ENCODE data around the gene ITFG1.

ITFG1 gene

GRCh38 chr16:47460711-47461597 lies at the start of gene ITFG1, which contains the start of gene PHKB:
Gene ITFG1 (minus strand): TSS chr16:47461063. CDS start chr16:47461045, 18 bp downstream.
Gene PHKB (plus strand): TSS chr16:47461331. CDS start chr16:47461351, 20 bp downstream.
- no peak for TF ChIP-seq CTCF (IDR thresholded peaks at IDR 0.05; ENCODE audit: borderline replicate concordance, control extremely low read depth, extremely low read depth, insufficient read depth, missing control alignments)
- DNase-seq (ENCODE audit: low spot score) = peak; percentile 94
- in situ Hi-C loops (cut with MboI; ENCODE audit: low sequenced_read_pairs, unreplicated experiment) = no loop called here

GRCh38 chr16:47507701-47508100 lies 46.8 kb upstream of the ITFG1 start:
- in situ Hi-C loops (cut with MboI; ENCODE audit: low sequenced_read_pairs, unreplicated experiment) = no loop called here
- no peak for DNase-seq (ENCODE audit: low spot score)
- no peak for TF ChIP-seq CTCF (IDR thresholded peaks at IDR 0.05; ENCODE audit: borderline replicate concordance, control extremely low read depth, extremely low read depth, insufficient read depth, missing control alignments)

- in situ Hi-C loops (cut with MboI; ENCODE audit: low sequenced_read_pairs, unreplicated experiment) = no loop called here
- TF ChIP-seq CTCF (IDR thresholded peaks at IDR 0.05; ENCODE audit: borderline replicate concordance, control extremely low read depth, extremely low read depth, insufficient read depth, missing control alignments) = no peak
- DNase-seq (ENCODE audit: low spot score) = no peak
Observed at GRCh38 chr16:47506800-47507199, 45.9 kb upstream of the ITFG1 start.

- DNase-seq (ENCODE audit: low spot score) = no peak
- no peak for TF ChIP-seq CTCF (IDR thresholded peaks at IDR 0.05; ENCODE audit: borderline replicate concordance, control extremely low read depth, extremely low read depth, insufficient read depth, missing control alignments)
- in situ Hi-C loops (cut with MboI; ENCODE audit: low sequenced_read_pairs, unreplicated experiment) = no loop called here
Observed at GRCh38 chr16:47504599-47504998, 43.7 kb upstream of the ITFG1 start.

- in situ Hi-C loops (cut with MboI; ENCODE audit: low sequenced_read_pairs, unreplicated experiment) = no loop called here
- TF ChIP-seq CTCF (IDR thresholded peaks at IDR 0.05; ENCODE audit: borderline replicate concordance, control extremely low read depth, extremely low read depth, insufficient read depth, missing control alignments) = no peak
- DNase-seq (ENCODE audit: low spot score) = no peak
Observed at GRCh38 chr16:47503936-47504335, 43.1 kb upstream of the ITFG1 start.

- no peak for TF ChIP-seq CTCF (IDR thresholded peaks at IDR 0.05; ENCODE audit: borderline replicate concordance, control extremely low read depth, extremely low read depth, insufficient read depth, missing control alignments)
- in situ Hi-C loops (cut with MboI; ENCODE audit: low sequenced_read_pairs, unreplicated experiment) = no loop called here
- DNase-seq (ENCODE audit: low spot score) = no peak
Observed at GRCh38 chr16:47499700-47500264, 38.9 kb upstream of the ITFG1 start.

All from GM13976 (cell line).